ENCODE data around the gene KIF5C. TPM values are rescaled to one million over a fixed set of nuclear protein-coding genes. Genes with fewer than 3 reads are reported as not detected.

The KIF5C gene
- total RNA-seq, 1 experiment from 2014 or later: 6.6 TPM

DNA sequence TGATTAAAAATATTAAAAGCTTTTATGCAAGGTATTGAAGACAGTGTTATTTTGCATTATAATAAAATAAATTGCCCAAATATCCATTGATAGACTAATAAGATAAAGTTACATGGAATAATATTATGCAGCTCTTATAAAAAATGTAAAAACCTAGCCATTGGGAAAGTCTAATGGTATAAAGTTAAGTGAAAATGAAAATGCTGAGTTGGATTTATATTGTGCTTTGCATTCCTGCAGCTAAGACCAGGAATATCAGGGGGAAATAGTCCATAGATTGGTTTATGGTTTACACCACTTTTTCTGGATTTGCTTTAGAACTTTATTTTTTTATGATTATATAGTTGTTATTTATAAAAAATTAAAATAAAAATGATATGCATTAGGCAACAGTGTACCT lies 117.4 kb downstream of the KIF5C start:
- DNase-seq: no peak
- no peaks in the 10 kb centered on the region for H3K27me3 ChIP-seq
- no peaks in the 10 kb centered on the region for H3K36me3 ChIP-seq
- H3K27ac ChIP-seq: no peak overlapping the region
- H3K4me3 ChIP-seq: no peak overlapping the region
- no peaks in the 10 kb centered on the region for H3K9me3 ChIP-seq (replicated peaks)
- H3K4me1 ChIP-seq: no peaks in the 10 kb centered on the region

- H3K27me3 ChIP-seq: no peaks in the 10 kb centered on the region
- no peak for DNase-seq
- no peaks in the 10 kb centered on the region for H3K4me1 ChIP-seq
- H3K4me3 ChIP-seq: no peak overlapping the region
- H3K36me3 ChIP-seq: no peaks in the 10 kb centered on the region
- H3K9me3 ChIP-seq (replicated peaks): no peaks in the 10 kb centered on the region
- no peak overlapping the region for H3K27ac ChIP-seq
These were observed 118.3 kb downstream of the KIF5C start for GRCh38 chr2:148993351-148993750.

- Histone ChIP-seq H3K9me3 (replicated peaks) (no peaks in the 10 kb centered on the region), H3K27ac (no peak overlapping the region), H3K27me3 (no peaks in the 10 kb centered on the region), H3K4me1 (no peaks in the 10 kb centered on the region), H3K36me3 (no peaks in the 10 kb centered on the region), H3K4me3 (no peak overlapping the region)
- no peak for DNase-seq
These were observed 119.3 kb downstream of the KIF5C start for GRCh38 chr2:148994341-148994740.

- H3K4me1 ChIP-seq: no peaks in the 10 kb centered on the region
- H3K4me3 ChIP-seq: no peak overlapping the region
- no peaks in the 10 kb centered on the region for H3K36me3 ChIP-seq
- no peaks in the 10 kb centered on the region for H3K9me3 ChIP-seq (replicated peaks)
- no peak overlapping the region for H3K27ac ChIP-seq
- no peak for DNase-seq
- H3K27me3 ChIP-seq: no peaks in the 10 kb centered on the region
These were observed 121.8 kb downstream of the KIF5C start for GRCh38 chr2:148996805-148997204.

DNA sequence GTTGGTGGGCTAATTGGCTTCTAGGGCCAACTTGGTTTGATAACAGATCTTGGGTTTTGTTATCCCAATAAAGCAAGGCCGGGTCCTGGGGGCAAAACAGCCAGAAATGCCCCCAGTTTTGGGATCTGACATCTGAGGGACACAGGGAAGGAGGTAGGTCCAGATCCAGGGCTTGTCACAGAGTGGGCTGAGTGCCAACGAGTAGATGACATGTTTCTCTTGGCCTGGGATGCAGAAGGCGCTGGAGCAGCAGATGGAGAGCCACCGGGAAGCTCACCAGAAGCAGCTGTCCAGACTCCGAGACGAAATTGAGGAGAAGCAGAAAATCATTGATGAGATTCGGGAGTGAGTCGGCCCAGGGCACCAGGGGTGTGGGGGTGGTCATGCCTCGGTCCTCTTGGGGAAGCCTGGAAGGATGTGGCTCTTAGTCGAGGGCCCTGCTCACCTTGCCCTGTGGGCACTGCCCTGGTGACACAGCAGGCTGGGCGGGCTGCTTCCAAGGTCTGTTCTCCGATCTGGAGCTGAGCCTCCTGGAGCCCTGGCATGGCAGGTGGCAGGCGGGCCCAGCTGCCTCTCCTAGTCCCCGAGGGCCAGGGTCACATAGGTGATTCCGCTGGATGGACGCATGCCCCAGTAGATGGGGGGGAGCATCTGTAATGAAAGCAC lies 123.3 kb downstream of the KIF5C start:
- H3K27ac ChIP-seq: no peak overlapping the region
- no peak for DNase-seq

DNA sequence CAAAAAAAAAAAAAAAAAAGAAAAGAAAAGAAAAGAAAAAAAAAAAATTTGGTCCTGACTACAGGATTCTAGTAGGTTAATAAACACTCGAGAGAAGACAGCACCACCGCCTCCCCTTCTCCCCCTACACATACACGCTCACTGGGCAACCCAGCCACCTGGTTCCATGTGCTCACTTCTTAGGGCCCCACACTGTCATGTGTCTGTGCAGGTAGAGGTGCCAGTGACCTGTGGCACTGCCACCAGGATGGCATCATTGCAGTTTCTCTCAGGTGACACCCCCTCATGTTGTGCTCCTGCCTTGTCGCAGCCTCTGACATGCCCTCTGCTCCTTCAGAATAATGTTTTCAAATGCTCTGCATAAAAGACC lies 123.8 kb downstream of the KIF5C start:
- H3K4me3 ChIP-seq: no peak overlapping the region
- no peaks in the 10 kb centered on the region for H3K9me3 ChIP-seq (replicated peaks)
- no peak overlapping the region for H3K27ac ChIP-seq
- H3K4me1 ChIP-seq: no peaks in the 10 kb centered on the region
- no peaks in the 10 kb centered on the region for H3K36me3 ChIP-seq
- H3K27me3 ChIP-seq: no peaks in the 10 kb centered on the region
- DNase-seq: no peak

More for the DNA sequence above, 123.3 kb downstream of the KIF5C start:
- H3K36me3 ChIP-seq: no peaks in the 10 kb centered on the region
- no peaks in the 10 kb centered on the region for H3K9me3 ChIP-seq (replicated peaks)
- no peak overlapping the region for H3K4me3 ChIP-seq
- no peaks in the 10 kb centered on the region for H3K27me3 ChIP-seq
- H3K4me1 ChIP-seq: no peaks in the 10 kb centered on the region

GRCh38 chr2:148999451-148999921 lies 124.5 kb downstream of the KIF5C start:
- Histone ChIP-seq H3K9me3 (replicated peaks) (no peaks in the 10 kb centered on the region), H3K4me1 (no peaks in the 10 kb centered on the region), H3K4me3 (no peak overlapping the region), H3K27me3 (no peaks in the 10 kb centered on the region), H3K27ac (no peak overlapping the region), H3K36me3 (no peaks in the 10 kb centered on the region)
- DNase-seq: no peak

DNA sequence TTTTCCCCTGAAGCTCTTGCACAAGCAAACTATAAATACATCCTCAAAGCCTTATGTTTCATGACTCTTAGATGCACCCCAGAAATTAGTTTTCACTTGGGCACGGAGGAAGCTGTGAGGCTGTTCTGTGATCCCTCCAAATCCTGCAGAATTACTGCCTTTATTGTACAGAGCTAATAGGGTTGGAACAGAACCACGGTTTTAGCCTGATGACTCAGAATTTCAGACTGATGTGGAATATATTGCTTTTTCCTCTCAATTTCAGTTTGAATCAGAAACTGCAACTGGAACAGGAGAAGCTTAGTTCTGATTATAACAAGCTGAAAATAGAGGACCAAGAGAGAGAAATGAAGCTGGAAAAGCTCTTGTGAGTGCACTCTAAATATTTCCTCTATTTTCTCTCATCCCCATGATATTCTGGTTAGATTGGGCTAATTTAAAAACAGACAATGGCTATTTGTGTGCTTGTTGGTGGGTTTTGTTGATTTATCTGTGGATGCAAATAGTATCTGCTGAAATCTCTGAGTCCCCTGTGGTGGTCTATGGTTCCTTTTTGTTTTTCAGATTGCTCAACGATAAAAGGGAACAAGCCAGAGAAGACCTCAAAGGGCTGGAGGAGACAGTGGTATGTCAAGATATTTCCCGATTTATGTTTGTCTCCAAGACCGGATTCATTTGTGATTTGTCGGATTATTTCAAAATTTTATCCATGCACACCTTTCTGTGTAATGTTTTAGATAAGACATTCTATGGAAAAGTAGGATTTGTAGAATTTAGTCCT lies 125.3 kb downstream of the KIF5C start:
- no peaks in the 10 kb centered on the region for H3K9me3 ChIP-seq (replicated peaks)
- no peak for DNase-seq
- H3K4me1 ChIP-seq: no peaks in the 10 kb centered on the region
- H3K27me3 ChIP-seq: no peaks in the 10 kb centered on the region
- H3K4me3 ChIP-seq: no peak overlapping the region
- H3K36me3 ChIP-seq: no peaks in the 10 kb centered on the region
- H3K27ac ChIP-seq: no peak overlapping the region

GRCh38 chr2:149001496-149001895 lies 126.5 kb downstream of the KIF5C start:
- Histone ChIP-seq H3K4me3 (no peak overlapping the region), H3K27ac (no peak overlapping the region), H3K4me1 (no peaks in the 10 kb centered on the region), H3K36me3 (no peaks in the 10 kb centered on the region), H3K27me3 (no peaks in the 10 kb centered on the region), H3K9me3 (replicated peaks) (no peaks in the 10 kb centered on the region)
- no peak for DNase-seq

DNA sequence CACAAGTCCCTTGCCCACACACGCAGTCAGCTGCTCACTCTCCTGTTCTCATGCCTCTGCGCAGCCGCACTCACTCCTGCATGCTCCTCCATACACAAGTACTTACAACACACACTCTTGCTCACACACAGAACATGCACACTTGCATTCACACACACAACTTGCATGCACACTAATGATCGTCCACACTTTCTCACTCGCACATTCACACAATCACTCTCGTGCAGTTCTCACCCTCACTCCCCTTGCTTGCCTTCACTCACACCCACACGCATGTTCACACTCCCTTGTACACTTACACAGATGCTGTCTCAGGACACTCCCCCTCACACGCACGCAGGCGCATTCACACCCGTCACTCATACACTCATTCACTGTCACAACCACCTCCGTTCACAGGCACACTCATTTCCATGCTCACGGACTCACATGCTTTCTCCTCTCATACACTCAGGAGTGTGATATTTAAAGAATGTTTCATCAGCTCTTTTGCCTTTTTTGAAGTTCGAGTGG lies 127.4 kb downstream of the KIF5C start:
- H3K4me3 ChIP-seq: no peak overlapping the region

DNA sequence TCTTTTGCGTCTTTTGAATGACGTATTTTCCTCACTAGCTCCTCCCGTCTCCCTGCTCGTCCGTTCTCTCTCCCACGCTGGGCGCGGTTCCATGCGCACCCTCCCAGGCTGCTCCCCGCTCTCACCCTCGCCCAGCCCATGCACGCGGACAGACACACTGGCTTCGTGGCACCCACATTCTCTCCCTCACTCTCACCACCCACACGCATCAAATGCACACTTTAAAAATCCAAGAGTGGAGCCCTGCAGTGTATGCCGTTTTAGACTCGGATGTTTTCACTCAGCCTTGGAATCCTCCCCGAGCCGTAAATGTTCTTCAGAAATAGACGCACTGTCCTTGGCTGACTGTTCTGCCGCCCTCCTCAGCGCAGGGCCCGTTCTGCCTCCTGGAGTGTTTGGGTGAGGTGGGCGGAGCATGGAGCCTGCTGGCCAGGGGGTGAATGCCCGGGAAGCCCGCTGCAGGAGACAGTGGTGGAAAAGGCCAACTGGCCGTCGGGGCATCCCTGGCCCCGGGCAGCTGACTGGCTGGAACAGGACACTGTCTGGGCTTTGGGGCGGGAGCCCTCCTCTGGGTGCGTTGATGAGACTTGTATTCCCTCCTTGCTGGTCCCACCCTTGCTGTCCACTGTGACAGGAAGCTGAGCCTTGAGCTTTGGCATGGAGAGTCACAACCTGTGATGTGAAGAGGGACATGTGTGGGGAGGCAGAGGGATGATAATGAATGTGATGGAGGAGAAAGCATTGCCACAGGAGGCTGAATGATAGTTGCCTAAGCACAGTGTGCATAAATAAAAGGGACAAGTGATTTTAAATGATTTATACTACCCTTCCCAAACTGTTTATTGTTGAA lies 128.1 kb downstream of the KIF5C start:
- no peaks in the 10 kb centered on the region for H3K4me1 ChIP-seq
- H3K27ac ChIP-seq: no peak overlapping the region
- no peak overlapping the region for H3K4me3 ChIP-seq
- no peaks in the 10 kb centered on the region for H3K27me3 ChIP-seq
- H3K9me3 ChIP-seq (replicated peaks): no peaks in the 10 kb centered on the region
- no peak for DNase-seq
- H3K36me3 ChIP-seq: no peaks in the 10 kb centered on the region

More for the DNA sequence above, 127.4 kb downstream of the KIF5C start:
- H3K27me3 ChIP-seq: no peaks in the 10 kb centered on the region
- H3K9me3 ChIP-seq (replicated peaks): no peaks in the 10 kb centered on the region
- H3K4me1 ChIP-seq: no peaks in the 10 kb centered on the region
- H3K27ac ChIP-seq: no peak overlapping the region
- DNase-seq: no peak
- H3K36me3 ChIP-seq: no peaks in the 10 kb centered on the region

GRCh38 chr2:149004836-149005235 lies 129.8 kb downstream of the KIF5C start:
- Histone ChIP-seq H3K27ac (no peak overlapping the region), H3K27me3 (no peaks in the 10 kb centered on the region), H3K36me3 (no peaks in the 10 kb centered on the region), H3K4me1 (no peaks in the 10 kb centered on the region), H3K9me3 (replicated peaks) (no peaks in the 10 kb centered on the region), H3K4me3 (no peak overlapping the region)
- no peak for DNase-seq

DNA sequence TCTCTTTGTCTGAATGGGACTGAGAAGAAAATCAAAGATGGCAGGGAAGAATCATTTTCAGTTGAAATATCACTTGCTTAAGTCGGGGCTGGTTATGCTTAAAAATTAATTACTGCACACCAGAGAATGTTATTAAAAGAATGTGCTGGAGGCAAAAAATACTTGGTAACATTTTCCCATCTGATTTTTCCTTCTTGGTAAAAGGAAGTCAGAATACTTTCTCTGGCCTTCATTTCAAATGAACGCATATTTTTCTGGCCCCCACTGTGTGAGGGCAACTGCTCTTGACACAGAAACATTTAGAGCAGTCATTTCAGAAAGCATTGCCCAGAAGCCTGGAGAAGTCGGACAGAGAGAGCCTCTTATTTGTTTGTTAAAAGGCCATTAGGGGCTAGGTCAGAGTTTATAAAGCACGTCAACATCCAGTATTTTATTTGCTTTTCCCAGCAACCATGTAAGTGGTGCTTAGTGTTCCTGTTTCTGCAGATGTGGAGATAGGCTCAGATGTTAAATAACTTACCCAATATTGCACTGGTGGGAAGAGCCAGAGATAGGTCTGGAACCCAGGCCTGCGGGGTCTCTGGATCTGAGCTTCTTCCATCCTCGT lies 130.5 kb downstream of the KIF5C start:
- Histone ChIP-seq H3K4me1 (no peaks in the 10 kb centered on the region), H3K27ac (no peak overlapping the region), H3K4me3 (no peak overlapping the region), H3K27me3 (no peaks in the 10 kb centered on the region), H3K36me3 (no peaks in the 10 kb centered on the region), H3K9me3 (replicated peaks) (no peaks in the 10 kb centered on the region)
- no peak for DNase-seq

DNA sequence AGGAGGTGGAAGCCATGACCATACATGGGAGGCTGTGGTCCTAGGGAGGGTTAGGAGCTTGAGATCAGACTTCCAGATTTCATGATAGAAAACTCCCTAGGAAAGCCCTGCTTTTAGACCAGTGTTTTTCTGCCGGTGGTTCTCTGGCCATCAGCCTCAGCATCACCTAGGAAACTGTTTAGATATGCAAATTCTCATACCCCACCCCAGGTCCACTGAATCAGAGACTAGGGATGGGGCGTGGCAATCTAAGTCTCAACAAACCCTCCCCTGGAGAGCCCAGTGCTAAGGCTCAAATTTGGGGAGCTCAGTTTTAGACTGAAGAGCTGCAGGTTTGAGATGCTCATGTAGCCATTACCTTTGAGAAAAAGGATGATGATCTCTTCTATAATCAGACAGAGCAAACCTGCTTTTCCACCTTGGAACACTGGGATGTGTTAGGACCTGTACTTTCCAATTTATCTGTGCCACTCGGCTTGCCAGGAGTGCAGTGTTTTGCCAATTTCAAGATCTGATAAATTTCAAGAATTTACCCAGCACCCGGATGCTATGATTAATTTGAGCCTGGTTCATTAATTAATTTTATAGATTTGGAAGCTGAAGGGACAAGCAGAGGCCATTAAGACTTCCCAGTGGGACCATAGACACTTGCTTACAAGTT lies 132.0 kb downstream of the KIF5C start:
- Histone ChIP-seq H3K4me1 (no peaks in the 10 kb centered on the region), H3K9me3 (replicated peaks) (no peaks in the 10 kb centered on the region), H3K4me3 (no peak overlapping the region), H3K36me3 (no peaks in the 10 kb centered on the region), H3K27me3 (no peaks in the 10 kb centered on the region), H3K27ac (no peak overlapping the region)
- DNase-seq: no peak
